Colonic mucosa (tissue), 4 donors: ENCODE results near the gene TTYH3. TPM values are rescaled to one million over a fixed set of nuclear protein-coding genes. Genes with fewer than 3 reads are reported as not detected.

Source experiments
- DNase-seq: peaks from one replicate; pipeline ENCODE4 v3.0.0-alpha.2; 2020
- H3K27ac ChIP-seq: fragments of 200-600 bp; one replicate; pipeline ENCODE4 v1.8.0; 2021
- H3K27me3 ChIP-seq: fragments of 200-600 bp; one replicate; pipeline ENCODE4 v1.8.0; 2021
- H3K36me3 ChIP-seq: fragments of 200-600 bp; one replicate; pipeline ENCODE4 v1.8.0; 2021
- H3K4me1 ChIP-seq: fragments of 200-600 bp; one replicate; pipeline ENCODE4 v1.8.0; 2021; ENCODE audit warnings: mild to moderate bottlenecking
- H3K4me3 ChIP-seq: fragments of 200-600 bp; one replicate; pipeline ENCODE4 v1.8.0; 2021
- H3K9ac ChIP-seq, 2 donors: one replicate each; pipeline ENCODE4 v1.7.0; 2013; ENCODE audit warnings: control low read depth in 2 of 2, low read depth in 2 of 2, low read length in 2 of 2
- H3K9me3 ChIP-seq: fragments of 200-600 bp; one replicate; pipeline ENCODE4 v1.8.0; 2021
- intact Hi-C: fragments of 100-400 bp; cut with DNase I; formaldehyde crosslinking; loops from one replicate; pipeline ENCODE4 v1.14.1; 2022
- total RNA-seq, 2 donors: library from RNA; stranded (reverse); fragmentation: NEBNext Ultra II Directional in 1 of 2; extraction: Animal tissue kit (Norgen Biotek cat#: 25700) in 1 of 2; gene quantifications; one replicate each; pipeline ENCODE4 v1.2.1, GENCODE V29; 2021
- TF ChIP-seq, protein P1 (sequence below): fragments of 200-600 bp; IDR thresholded peaks from one replicate; pipeline ENCODE4 v1.8.0; 2022; ENCODE audit warnings: antibody characterized with exemption, mild to moderate bottlenecking
- donor health status: healthy.
- donor health status: DM: no; HTN: no; CAD: no.
- donor health status: DM: no; HTN: no; CAD: no.

The TTYH3 gene
- total RNA-seq, 2 donors from 2014 or later: 50.0 to 59.5 TPM

GRCh38 chr7:2663121-2663886 lies 31.5 kb downstream of the TTYH3 start:
- Histone ChIP-seq H3K9me3 (no peaks in the 10 kb centered on the region), H3K4me1 (no peaks in the 10 kb centered on the region), H3K9ac (peak overlapping the region in 1 of 2 donors; percentile 40), H3K36me3 (no peaks in the 10 kb centered on the region), H3K27ac (no peak overlapping the region), H3K27me3 (no peaks in the 10 kb centered on the region), H3K4me3 (no peak overlapping the region)
- DNase-seq: no peak
- TF ChIP-seq, protein P1, sequence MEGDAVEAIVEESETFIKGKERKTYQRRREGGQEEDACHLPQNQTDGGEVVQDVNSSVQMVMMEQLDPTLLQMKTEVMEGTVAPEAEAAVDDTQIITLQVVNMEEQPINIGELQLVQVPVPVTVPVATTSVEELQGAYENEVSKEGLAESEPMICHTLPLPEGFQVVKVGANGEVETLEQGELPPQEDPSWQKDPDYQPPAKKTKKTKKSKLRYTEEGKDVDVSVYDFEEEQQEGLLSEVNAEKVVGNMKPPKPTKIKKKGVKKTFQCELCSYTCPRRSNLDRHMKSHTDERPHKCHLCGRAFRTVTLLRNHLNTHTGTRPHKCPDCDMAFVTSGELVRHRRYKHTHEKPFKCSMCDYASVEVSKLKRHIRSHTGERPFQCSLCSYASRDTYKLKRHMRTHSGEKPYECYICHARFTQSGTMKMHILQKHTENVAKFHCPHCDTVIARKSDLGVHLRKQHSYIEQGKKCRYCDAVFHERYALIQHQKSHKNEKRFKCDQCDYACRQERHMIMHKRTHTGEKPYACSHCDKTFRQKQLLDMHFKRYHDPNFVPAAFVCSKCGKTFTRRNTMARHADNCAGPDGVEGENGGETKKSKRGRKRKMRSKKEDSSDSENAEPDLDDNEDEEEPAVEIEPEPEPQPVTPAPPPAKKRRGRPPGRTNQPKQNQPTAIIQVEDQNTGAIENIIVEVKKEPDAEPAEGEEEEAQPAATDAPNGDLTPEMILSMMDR: no peak
- intact Hi-C loops: no loop called here

DNA sequence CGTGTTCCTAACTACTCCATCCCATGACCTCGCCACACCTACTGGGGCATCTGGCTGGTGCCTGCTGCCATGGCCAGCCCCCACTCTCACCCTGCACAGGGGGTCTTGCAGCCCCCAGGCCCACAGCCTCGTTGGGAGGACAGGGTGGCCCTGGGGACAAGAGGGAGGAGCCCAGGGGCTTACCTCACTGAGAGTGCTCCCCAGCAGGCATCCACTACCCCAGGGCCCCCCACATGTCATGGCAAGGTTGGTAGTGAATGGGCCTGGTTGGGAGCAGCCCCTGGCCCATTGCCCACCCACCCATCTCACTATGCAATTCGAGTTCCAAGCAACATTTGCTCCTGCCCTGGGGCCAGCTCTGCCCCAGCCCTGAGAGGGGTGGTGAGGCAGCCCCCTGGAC lies 32.2 kb downstream of the TTYH3 start:
- Histone ChIP-seq H3K36me3 (no peaks in the 10 kb centered on the region), H3K27ac (no peak overlapping the region), H3K4me3 (no peak overlapping the region), H3K9ac (no peak overlapping the region), H3K9me3 (no peaks in the 10 kb centered on the region), H3K4me1 (no peaks in the 10 kb centered on the region), H3K27me3 (no peaks in the 10 kb centered on the region)
- intact Hi-C loops: no loop called here
- TF ChIP-seq, protein P1: no peak
- no peak for DNase-seq

- Histone ChIP-seq H3K27ac (no peak overlapping the region), H3K27me3 (no peaks in the 10 kb centered on the region), H3K36me3 (no peaks in the 10 kb centered on the region), H3K9ac (no peak overlapping the region), H3K9me3 (no peaks in the 10 kb centered on the region), H3K4me3 (no peak overlapping the region), H3K4me1 (no peaks in the 10 kb centered on the region)
- DNase-seq: no peak
- TF ChIP-seq, protein P1: no peak
- intact Hi-C loops: no loop called here
Observed at GRCh38 chr7:2665359-2665791, 33.6 kb downstream of the TTYH3 start.

DNA sequence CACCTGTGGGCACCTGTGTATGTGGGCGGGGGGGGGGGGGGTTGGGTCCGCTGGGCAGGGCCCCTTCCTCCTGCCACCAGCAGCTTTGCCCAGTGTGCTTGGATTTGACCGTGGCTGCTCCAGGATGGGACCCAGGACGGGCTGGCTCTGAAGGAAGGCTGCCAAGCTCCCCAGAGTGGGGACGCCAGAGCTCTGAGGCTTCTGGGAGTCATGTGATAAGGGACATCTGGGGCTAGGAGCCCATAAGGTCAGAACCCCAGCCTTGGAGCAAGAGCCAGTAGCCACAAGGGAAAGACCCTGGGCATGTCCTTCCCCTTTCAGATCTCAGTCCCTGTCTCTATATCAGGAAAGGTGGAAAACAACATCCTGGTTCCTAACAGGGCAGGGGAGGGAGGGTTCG lies 34.4 kb downstream of the TTYH3 start:
- Histone ChIP-seq H3K36me3 (no peaks in the 10 kb centered on the region), H3K4me1 (no peaks in the 10 kb centered on the region), H3K27ac (no peak overlapping the region), H3K4me3 (no peak overlapping the region), H3K27me3 (no peaks in the 10 kb centered on the region), H3K9me3 (no peaks in the 10 kb centered on the region), H3K9ac (no peak overlapping the region)
- TF ChIP-seq, protein P1: no peak
- intact Hi-C loops: no loop called here
- no peak for DNase-seq

- no peak overlapping the region for H3K27ac ChIP-seq
- H3K9me3 ChIP-seq: no peaks in the 10 kb centered on the region
- no peaks in the 10 kb centered on the region for H3K4me1 ChIP-seq
- TF ChIP-seq, protein P1: no peak
- intact Hi-C loops: no loop called here
- no peak overlapping the region for H3K4me3 ChIP-seq
- H3K9ac ChIP-seq: no peak overlapping the region
- no peaks in the 10 kb centered on the region for H3K36me3 ChIP-seq
- peak; percentile 63 for DNase-seq
- no peaks in the 10 kb centered on the region for H3K27me3 ChIP-seq
Observed at GRCh38 chr7:2666588-2667250, 34.9 kb downstream of the TTYH3 start.
